Measurements from ENCODE around the gene GDI2. TPM values are rescaled to one million over a fixed set of nuclear protein-coding genes. Genes with fewer than 3 reads are reported as not detected.
"Not testable (repeated sequence)": the region's sequence is repeated elsewhere in the genome, so short reads cannot be mapped to it uniquely, and the experiment has no call there.

The GDI2 gene
- total RNA-seq = 100 to 1,000 TPM; 335 to 339 TPM

GRCh38 chr10:5813341-5814109 is at the start of gene GDI2:
TSS of gene GDI2 (minus strand) at chr10:5813434. CDS start at chr10:5813258, 176 bp downstream.
- peaks cover 57% of the 10 kb centered on the region for H3K4me1 Mint-ChIP-seq
- H3K4me3 Mint-ChIP-seq = peak within 1 kb of the TSS; percentile 91
- H3K36me3 Mint-ChIP-seq = peaks cover 39% of the 10 kb centered on the region
- DNase-seq = peak; percentile 97
- H3K27me3 Mint-ChIP-seq = no peaks in the 10 kb centered on the region
- H3K9me3 Mint-ChIP-seq = peaks cover 1% of the 10 kb centered on the region
- H3K27ac Mint-ChIP-seq = peak within 1 kb of the TSS; percentile 97

- no peak overlapping the region for H3K4me3 Mint-ChIP-seq
- peaks cover 15% of the 10 kb centered on the region for H3K36me3 Mint-ChIP-seq
- H3K27ac Mint-ChIP-seq = no peak overlapping the region
- H3K4me1 Mint-ChIP-seq = peaks cover 4% of the 10 kb centered on the region
- H3K9me3 Mint-ChIP-seq = no peaks in the 10 kb centered on the region
- no peaks in the 10 kb centered on the region for H3K27me3 Mint-ChIP-seq
- DNase-seq = no peak
These were observed 49.2 kb upstream of the GDI2 start for GRCh38 chr10:5862360-5862961.

DNA sequence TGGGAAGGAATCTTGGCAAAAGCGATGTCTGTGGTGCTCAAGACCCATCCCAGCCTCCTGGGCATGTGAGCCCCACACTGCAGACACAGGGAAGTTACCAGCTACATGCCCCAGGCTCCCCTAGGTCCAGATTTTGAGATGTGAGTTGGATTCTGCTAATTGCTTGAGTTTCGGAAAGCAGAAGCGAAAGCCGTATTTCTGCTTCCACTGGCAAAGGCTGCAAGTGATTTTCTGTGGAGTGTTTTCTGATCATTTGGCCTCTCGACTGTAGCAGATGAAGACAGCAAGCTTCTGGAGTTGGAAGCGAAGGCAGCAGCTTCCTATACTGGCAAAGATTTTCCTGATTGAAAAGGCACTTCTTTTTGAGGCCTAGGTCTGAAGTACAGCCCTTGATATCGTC is 46.8 kb upstream of the GDI2 start:
- H3K27ac Mint-ChIP-seq = no peak overlapping the region
- H3K36me3 Mint-ChIP-seq = peaks cover 14% of the 10 kb centered on the region
- no peaks in the 10 kb centered on the region for H3K27me3 Mint-ChIP-seq
- H3K4me3 Mint-ChIP-seq = no peak overlapping the region
- no peak for DNase-seq
- no peaks in the 10 kb centered on the region for H3K4me1 Mint-ChIP-seq
- H3K9me3 Mint-ChIP-seq = no peaks in the 10 kb centered on the region

GRCh38 chr10:5858811-5859210 is 45.6 kb upstream of the GDI2 start:
- Mint-ChIP-seq H3K9me3 (no peaks in the 10 kb centered on the region), H3K4me3 (no peak overlapping the region), H3K27ac (no peak overlapping the region), H3K27me3 (no peaks in the 10 kb centered on the region), H3K4me1 (no peaks in the 10 kb centered on the region), H3K36me3 (peaks cover 12% of the 10 kb centered on the region)
- no peak for DNase-seq

GRCh38 chr10:5856701-5857004 is 43.4 kb upstream of the GDI2 start:
- H3K27me3 Mint-ChIP-seq = no peaks in the 10 kb centered on the region
- no peak overlapping the region for H3K27ac Mint-ChIP-seq
- H3K4me1 Mint-ChIP-seq = no peaks in the 10 kb centered on the region
- no peak for DNase-seq
- no peaks in the 10 kb centered on the region for H3K9me3 Mint-ChIP-seq
- H3K36me3 Mint-ChIP-seq = no peaks in the 10 kb centered on the region
- no peak overlapping the region for H3K4me3 Mint-ChIP-seq

DNA sequence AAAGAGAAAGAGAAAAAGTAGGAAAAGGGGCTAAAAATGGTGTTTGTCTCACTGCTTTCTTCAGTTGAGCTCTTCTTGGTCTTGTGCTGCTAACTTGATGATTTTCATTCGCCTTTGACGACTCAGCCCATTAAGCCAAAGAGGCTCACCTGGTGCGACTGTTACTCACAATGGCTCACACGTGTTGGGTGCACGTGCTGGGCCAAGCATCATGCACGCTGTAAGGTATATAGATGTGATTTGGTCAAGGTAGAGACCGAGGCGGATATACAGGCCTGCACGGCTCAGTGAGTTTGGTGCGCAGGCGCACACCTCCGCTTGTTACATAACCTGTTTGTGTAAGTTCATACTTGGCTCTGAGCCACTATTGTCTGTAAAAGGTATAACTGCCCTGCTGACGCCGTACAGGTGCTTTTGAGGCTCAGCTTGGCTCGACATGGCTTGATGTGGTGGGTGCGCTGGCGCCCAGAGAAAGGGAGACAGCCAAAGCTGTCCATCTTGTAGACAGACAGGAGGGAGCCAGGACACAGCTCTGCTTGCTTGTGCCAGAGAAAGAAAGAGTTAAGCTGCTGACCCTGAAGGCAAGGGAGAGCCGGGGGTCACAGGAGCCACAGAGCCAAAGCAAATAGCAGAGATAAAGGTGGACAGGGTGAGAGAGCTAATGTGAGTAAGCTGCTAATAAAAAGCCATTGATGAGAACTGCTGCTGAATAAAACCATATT is 42.9 kb upstream of the GDI2 start:
- H3K36me3 Mint-ChIP-seq = no peaks in the 10 kb centered on the region
- H3K4me1 Mint-ChIP-seq = no peaks in the 10 kb centered on the region
- H3K27me3 Mint-ChIP-seq = no peaks in the 10 kb centered on the region
- no peak for DNase-seq
- H3K4me3 Mint-ChIP-seq = no peak overlapping the region
- H3K27ac Mint-ChIP-seq = no peak overlapping the region
- no peaks in the 10 kb centered on the region for H3K9me3 Mint-ChIP-seq

GRCh38 chr10:5854131-5854475 is 40.9 kb upstream of the GDI2 start:
- H3K27me3 Mint-ChIP-seq = no peaks in the 10 kb centered on the region
- no peak overlapping the region for H3K4me3 Mint-ChIP-seq
- no peak overlapping the region for H3K27ac Mint-ChIP-seq
- no peaks in the 10 kb centered on the region for H3K4me1 Mint-ChIP-seq
- DNase-seq = no peak
- H3K36me3 Mint-ChIP-seq = no peaks in the 10 kb centered on the region
- no peaks in the 10 kb centered on the region for H3K9me3 Mint-ChIP-seq

GRCh38 chr10:5846667-5847066 is 33.4 kb upstream of the GDI2 start:
- not testable (repeated sequence) for H3K9me3 Mint-ChIP-seq, H3K36me3 Mint-ChIP-seq, H3K4me3 Mint-ChIP-seq, DNase-seq, H3K27me3 Mint-ChIP-seq
- peak overlapping the region; percentile 98 for H3K27ac Mint-ChIP-seq
- H3K4me1 Mint-ChIP-seq = peaks cover 30% of the 10 kb centered on the region

DNA sequence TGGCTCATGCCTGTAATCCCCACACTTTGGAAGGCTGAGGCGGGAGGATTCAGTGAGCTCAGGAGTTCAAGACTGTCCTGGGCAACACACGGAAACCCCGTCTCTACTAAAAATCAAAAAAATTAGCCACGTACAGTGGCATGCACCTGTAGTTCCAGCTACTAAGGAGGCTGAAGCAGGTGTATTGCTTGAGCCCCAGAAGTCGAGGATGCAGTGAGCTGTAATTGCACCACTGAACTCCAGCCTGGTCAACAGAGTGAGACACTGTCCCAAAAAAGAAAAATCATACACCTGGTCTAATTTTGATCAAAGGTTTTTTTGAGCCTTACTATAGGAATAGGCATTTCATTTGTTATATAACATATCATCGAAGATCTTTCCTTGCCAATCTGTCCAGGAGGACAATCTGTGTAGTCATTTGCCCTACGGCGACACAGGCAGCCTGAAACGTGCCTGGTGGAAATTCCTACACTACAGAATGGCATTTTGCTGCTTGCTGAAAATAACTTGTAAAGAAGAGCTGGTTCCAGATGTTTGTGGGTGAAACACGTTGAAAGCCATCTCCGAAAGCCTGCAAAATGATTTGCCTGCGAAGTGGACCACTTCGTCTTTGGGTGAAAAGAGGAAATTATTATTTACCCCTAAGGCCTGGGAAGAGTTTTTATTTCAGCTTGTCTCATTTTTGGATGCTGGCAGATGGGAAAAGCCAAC is 31.3 kb upstream of the GDI2 start:
- Mint-ChIP-seq H3K36me3 (peaks cover 2% of the 10 kb centered on the region), H3K4me3 (peak overlapping the region; percentile 18), H3K9me3 (no peaks in the 10 kb centered on the region), H3K27me3 (no peaks in the 10 kb centered on the region), H3K4me1 (peaks cover 30% of the 10 kb centered on the region), H3K27ac (peak overlapping the region; percentile 87)
- no peak for DNase-seq

GRCh38 chr10:5843686-5844344 is 30.6 kb upstream of the GDI2 start:
- no peaks in the 10 kb centered on the region for H3K9me3 Mint-ChIP-seq
- peak overlapping the region; percentile 18 for H3K4me3 Mint-ChIP-seq
- peaks cover 30% of the 10 kb centered on the region for H3K4me1 Mint-ChIP-seq
- no peak for DNase-seq
- peaks cover 2% of the 10 kb centered on the region for H3K36me3 Mint-ChIP-seq
- H3K27me3 Mint-ChIP-seq = no peaks in the 10 kb centered on the region
- H3K27ac Mint-ChIP-seq = peak overlapping the region; percentile 87

DNA sequence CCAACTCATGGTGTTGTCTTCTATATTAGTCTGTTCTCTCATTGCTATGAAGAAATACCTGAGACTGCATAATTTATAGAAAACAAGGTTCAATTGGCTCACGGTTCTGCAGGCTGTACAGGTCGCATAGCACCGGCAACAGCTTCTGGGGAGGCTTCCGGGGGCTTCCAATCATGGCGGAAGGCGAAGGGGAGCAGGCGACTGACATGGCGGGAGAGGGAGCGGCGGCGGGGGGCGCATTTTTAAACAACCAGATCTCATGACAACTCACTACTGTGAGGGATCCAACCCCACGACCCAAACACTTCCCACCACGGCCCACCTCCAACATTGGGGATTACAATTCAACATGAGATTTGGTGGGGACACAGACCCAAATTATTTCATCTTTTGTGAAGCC is 28.7 kb upstream of the GDI2 start:
- Mint-ChIP-seq H3K36me3 (peaks cover 2% of the 10 kb centered on the region), H3K9me3 (no peaks in the 10 kb centered on the region), H3K4me3 (no peak overlapping the region), H3K27ac (no peak overlapping the region), H3K4me1 (peaks cover 30% of the 10 kb centered on the region), H3K27me3 (peaks cover 5% of the 10 kb centered on the region)
- DNase-seq = no peak

GRCh38 chr10:5840314-5841307 is 27.4 kb upstream of the GDI2 start:
- H3K27ac Mint-ChIP-seq = peak overlapping the region; percentile 4
- peaks cover 21% of the 10 kb centered on the region for H3K4me1 Mint-ChIP-seq
- DNase-seq = no peak
- peaks cover 5% of the 10 kb centered on the region for H3K27me3 Mint-ChIP-seq
- H3K36me3 Mint-ChIP-seq = no peaks in the 10 kb centered on the region
- H3K4me3 Mint-ChIP-seq = no peak overlapping the region
- no peaks in the 10 kb centered on the region for H3K9me3 Mint-ChIP-seq

DNA sequence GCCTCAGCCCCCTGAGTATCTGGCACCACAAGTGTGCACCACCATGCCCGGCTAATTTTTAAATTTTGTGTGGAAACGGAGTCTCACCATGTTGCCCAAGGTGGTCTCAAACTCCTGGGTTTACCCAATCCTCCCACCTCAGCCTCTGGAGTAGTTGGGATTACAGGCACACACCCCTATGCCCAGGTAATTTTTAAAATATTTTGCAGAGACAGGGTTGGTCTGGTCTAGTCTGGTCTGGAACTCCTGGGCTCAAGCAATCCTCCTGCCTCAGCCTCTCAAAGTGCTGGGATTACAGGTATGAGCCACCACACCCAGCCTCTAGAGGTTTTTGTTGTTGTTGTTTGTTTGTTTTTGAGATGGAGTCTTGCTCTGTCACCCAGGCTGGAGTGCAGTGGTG is 22.9 kb upstream of the GDI2 start:
- DNase-seq, H3K9me3 Mint-ChIP-seq, H3K36me3 Mint-ChIP-seq, H3K27ac Mint-ChIP-seq, H3K4me3 Mint-ChIP-seq, H3K27me3 Mint-ChIP-seq, H3K4me1 Mint-ChIP-seq: not testable (repeated sequence)

Measured in activated naive CD8-positive, alpha-beta T cell treated with anti-CD3 and anti-CD28 coated beads for 36 hours (primary cell).